Mucosa of descending colon (tissue), 3 donors: ENCODE results near the gene AXIN2. TPM values are rescaled to one million over a fixed set of nuclear protein-coding genes. Genes with fewer than 3 reads are reported as not detected.

Experiments
- ATAC-seq: fragments of 200-7000 bp; cut with Tn5 transposase; one replicate; pipeline ENCODE4 v1.9.1; 2020; ENCODE audit warnings: mild to moderate bottlenecking, moderate library complexity
- DNase-seq, 3 donors: peaks; one replicate each; pipeline ENCODE4 v3.0.0-alpha.2; 2020
- H3K36me3 ChIP-seq: fragments of 200-600 bp; one replicate; pipeline ENCODE4 v1.8.0; 2021; ENCODE audit warnings: low read depth, mild to moderate bottlenecking
- H3K4me1 ChIP-seq: fragments of 200-600 bp; one replicate; pipeline ENCODE4 v1.8.0; 2021; ENCODE audit warnings: low read depth, mild to moderate bottlenecking
- H3K4me3 ChIP-seq: fragments of 200-600 bp; one replicate; pipeline ENCODE4 v1.8.0; 2021; ENCODE audit warnings: mild to moderate bottlenecking
- H3K9me3 ChIP-seq: fragments of 200-600 bp; one replicate; pipeline ENCODE4 v1.8.0; 2021; ENCODE audit warnings: mild to moderate bottlenecking
- CTCF ChIP-seq: fragments of 200-600 bp; IDR thresholded peaks from one replicate; pipeline ENCODE4 v1.8.0; 2022; ENCODE audit warnings: antibody characterized with exemption, mild to moderate bottlenecking
- intact Hi-C, 2 donors: fragments of 100-400 bp; cut with DNase I in 1 of 2; cut with micrococcal nuclease in 1 of 2; formaldehyde crosslinking; loops; one replicate each; pipeline versions ENCODE4 v1.11.0 to v1.11.1; 2022; cut with DNase I, micrococcal nuclease
- long read RNA-seq, 2 donors: library from polyadenylated mRNA; unstranded; transcript quantifications; one replicate each; pipeline ENCODE4 v2.0.0, GENCODE V29; 2019 to 2021
- total RNA-seq, 3 donors: library from RNA; stranded (reverse); fragmentation: NEBNext Ultra II Directional in 2 of 3; extraction: Animal tissue kit (Norgen Biotek cat#: 25700) in 2 of 3; gene quantifications; one replicate each; pipeline versions ENCODE4 v1.2.1 to v1.2.4, GENCODE V29; 2021 to 2023
- donor health status: DM: no; HTN: no; CAD: no; lungs with moderate emphysema.
- donor health status: DM: no; HTN: no; CAD: no.
- donor health status: DM: no; HTN: yes; CAD: no.

AXIN2 gene
- 10 to 100 TPM; 27.6 to 63.3 (median 39.3) TPM for total RNA-seq
- long read RNA-seq, donor 1, partial matches to known transcripts: 3 of 3 reads
- long read RNA-seq, donor 1, other reads (novel, unspliced or antisense): 0 of 3 reads
- long read RNA-seq, donor 2, partial matches to known transcripts: 0 of 2 reads
- long read RNA-seq, donor 2, other reads (novel, unspliced or antisense): 2 of 2 reads

GRCh38 chr17:65561452-65562205 lies at the start of gene AXIN2:
Gene AXIN2 (minus strand): TSS chr17:65561648. CDS start chr17:65558620, 3,028 bp downstream.
- DNase-seq (peak; percentile 92 to 94 (median 93)), ATAC-seq (peak; percentile 80)
- no peaks in the 10 kb centered on the region for H3K36me3 ChIP-seq
- no peaks in the 10 kb centered on the region for H3K9me3 ChIP-seq
- peak within 1 kb of the TSS; percentile 72 for H3K4me3 ChIP-seq
- H3K4me1 ChIP-seq: peaks cover 23% of the 10 kb centered on the region
- TF ChIP-seq CTCF: no peak
- intact Hi-C loops: no loop called here

- H3K36me3 ChIP-seq: no peaks in the 10 kb centered on the region
- intact Hi-C loops: no loop called here
- DNase-seq: peak in 1 of 3 donors; percentile 49
Measured at GRCh38 chr17:65609749-65610148, 48.3 kb upstream of the AXIN2 start.

GRCh38 chr17:65609286-65609685 lies 47.8 kb upstream of the AXIN2 start:
- ATAC-seq (no peak), DNase-seq (no peak)
- TF ChIP-seq CTCF: no peak
- Histone ChIP-seq H3K4me3 (no peak overlapping the region), H3K36me3 (no peaks in the 10 kb centered on the region), H3K9me3 (no peaks in the 10 kb centered on the region), H3K4me1 (peaks cover 15% of the 10 kb centered on the region)
- intact Hi-C loops: no loop called here

More at GRCh38 chr17:65609749-65610148, 48.3 kb upstream of the AXIN2 start:
- no peak overlapping the region for H3K4me3 ChIP-seq
- peak; percentile 43 for ATAC-seq
- no peaks in the 10 kb centered on the region for H3K9me3 ChIP-seq
- H3K4me1 ChIP-seq: peaks cover 15% of the 10 kb centered on the region
- TF ChIP-seq CTCF: no peak

GRCh38 chr17:65604070-65604469 lies 42.6 kb upstream of the AXIN2 start:
- H3K4me3 ChIP-seq: no peak overlapping the region
- H3K4me1 ChIP-seq: no peaks in the 10 kb centered on the region
- intact Hi-C loops: no loop called here
- no peaks in the 10 kb centered on the region for H3K9me3 ChIP-seq
- ATAC-seq: no peak
- DNase-seq: no peak
- TF ChIP-seq CTCF: no peak
- H3K36me3 ChIP-seq: no peaks in the 10 kb centered on the region

- no peaks in the 10 kb centered on the region for H3K36me3 ChIP-seq
- intact Hi-C loops: no loop called here
- TF ChIP-seq CTCF: no peak
- H3K4me3 ChIP-seq: no peak overlapping the region
- no peaks in the 10 kb centered on the region for H3K9me3 ChIP-seq
- DNase-seq (no peak), ATAC-seq (no peak)
- H3K4me1 ChIP-seq: no peaks in the 10 kb centered on the region
Measured at GRCh38 chr17:65601881-65602280, 40.4 kb upstream of the AXIN2 start.
